Measurements from ENCODE around the gene RASAL2.
"Not testable (repeated sequence)": the region's sequence is repeated elsewhere in the genome, so short reads cannot be mapped to it uniquely, and the experiment has no call there.

The RASAL2 gene

DNA sequence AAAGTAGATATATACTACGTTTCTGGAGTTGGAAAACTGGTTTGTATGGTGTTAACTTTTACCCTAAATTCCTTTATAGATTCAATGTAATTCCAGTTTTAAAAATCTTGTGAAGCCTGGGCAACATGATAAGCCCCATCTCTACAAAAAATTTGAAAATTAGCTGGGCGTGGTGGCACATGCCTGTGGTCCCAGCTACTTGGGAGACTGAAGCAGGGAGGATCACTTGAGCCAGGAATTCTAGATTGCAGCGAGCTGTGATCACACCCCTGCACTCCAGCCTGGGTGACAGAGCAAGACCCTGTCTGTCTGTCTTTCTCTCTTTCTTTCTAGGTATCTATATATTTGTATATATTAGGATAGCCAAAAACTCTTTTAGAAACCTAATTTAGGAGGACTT is 260.9 kb downstream of the RASAL2 start:
- no peak for DNase-seq

DNA sequence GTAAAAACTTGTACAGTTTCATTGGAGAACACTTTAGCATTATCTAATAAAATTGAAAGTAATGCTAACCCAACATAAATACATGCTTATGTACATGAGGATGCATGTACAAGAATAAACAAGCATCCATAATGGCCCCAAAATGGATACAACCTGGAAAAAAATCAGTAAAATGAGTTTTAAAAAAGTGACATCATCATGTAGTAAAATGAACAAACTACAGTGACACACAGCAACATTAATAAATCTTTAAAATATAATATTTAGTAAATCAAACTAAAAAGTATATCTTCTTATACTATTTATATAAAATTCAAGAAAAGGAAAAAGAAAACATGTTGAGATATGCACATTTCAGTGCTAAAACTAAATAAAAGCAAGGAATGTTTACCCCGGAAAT is 262.4 kb downstream of the RASAL2 start:
- no peak for DNase-seq

DNA sequence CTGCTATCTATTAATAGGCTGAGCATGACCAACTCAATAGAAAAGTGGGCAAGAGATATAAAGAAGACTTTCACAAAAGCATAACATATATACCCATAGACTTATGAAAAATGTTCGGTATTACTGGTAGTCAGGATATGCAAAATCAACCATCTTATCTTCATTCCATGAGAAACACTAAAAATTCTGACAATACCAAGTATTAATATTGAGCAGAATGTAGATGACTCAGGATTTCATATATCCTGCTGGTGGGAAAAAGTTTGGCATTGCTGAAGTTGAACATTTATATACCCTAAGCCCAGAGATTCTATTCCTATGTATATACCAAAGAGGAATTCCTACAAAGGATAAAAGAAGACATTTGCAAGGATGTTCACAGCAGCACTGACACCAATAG is 264.6 kb downstream of the RASAL2 start:
- no peak for DNase-seq

DNA sequence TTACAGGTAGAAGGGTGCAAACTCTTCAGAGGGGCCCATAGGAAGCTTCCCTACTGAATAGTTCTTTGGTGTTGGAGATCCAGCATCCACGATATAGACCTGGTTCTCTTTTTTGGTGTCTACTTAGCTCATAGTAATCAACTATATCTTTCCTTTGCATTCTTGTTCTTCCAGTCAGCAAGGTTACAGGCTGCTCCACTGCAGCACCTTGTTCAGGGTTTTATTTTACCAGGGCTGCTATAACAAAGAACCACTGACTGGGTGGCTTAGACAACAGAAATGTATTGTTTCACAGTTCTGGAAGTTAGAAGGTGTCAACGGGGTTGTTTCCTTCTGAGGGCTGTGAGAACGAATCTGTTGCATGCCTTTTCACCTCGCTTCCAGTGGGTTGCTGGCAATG is 266.5 kb downstream of the RASAL2 start:
- no peak for DNase-seq

DNA sequence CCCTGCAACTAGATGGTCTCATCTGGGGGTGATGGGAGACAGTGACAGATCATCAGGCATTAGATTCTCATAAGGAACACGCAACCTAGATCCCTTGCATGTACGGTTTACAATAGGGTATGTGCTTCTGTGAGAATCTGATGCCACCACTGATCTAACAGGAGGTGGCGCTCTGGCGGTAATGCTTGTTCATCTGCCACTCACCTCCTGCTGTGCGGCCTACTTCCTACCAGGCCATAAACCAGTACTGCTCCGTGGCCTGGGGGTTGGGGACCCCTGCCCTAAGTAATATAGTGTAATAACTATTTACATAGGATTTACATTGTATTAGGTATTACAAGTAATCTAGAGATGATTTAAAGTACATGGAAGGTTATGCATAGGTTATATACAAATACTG is 267.9 kb downstream of the RASAL2 start:
- DNase-seq: no peak

DNA sequence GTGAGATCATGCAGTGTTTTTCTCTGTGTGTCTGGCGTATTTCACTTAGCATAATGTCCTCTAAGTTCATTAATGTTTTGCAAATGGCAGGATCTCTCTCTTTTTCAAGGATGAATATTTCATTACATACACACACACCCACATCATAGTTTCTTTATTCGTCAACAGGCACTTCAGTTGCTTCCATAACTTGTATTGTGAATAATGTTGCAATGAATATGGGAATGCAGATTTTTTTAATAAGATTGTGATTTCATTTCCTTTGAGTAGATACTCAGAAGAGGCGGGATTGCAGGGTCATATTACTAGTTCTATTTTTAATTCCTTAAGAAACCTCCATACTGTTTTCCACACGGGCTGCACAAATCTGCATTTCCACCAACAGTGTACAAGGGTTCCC is 268.8 kb downstream of the RASAL2 start:
- DNase-seq: no peak

DNA sequence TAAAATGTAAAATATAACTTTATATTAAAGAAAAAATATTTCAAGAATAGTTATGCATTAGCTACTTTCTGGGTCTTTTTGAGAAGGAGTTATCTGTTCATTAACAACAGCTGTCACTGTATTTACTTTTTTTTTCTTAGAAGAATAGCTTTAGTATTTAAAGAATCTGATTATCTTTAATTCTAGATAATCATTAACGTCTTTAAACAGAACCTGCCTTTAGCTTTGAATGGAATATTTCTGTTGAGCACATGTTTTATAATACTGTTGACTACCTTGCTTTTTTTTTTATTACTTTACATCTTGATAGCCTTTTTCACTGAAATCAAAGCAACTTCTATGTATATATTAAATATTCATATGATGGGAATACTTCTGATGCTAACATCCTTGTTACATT is 270.9 kb downstream of the RASAL2 start:
- no peak for DNase-seq

DNA sequence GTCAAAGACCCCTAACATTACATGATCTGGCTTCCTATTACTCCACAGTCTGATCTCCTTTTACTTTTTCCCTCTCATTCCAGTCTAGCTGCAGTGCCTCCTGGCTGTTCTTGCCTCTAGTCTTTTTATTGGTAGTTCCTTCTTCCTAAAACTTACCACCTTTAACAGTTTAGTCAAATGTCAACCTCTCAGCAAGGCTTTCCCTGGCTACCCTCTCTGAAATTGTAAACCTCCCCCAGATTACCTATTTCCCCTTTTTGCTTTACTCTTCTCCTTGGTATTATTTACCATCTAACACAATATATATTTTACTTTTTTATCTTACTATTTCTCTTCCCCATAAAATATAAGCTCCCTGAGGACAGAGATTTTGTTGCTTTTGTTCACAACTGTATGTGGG is 273.2 kb downstream of the RASAL2 start:
- DNase-seq: no peak

DNA sequence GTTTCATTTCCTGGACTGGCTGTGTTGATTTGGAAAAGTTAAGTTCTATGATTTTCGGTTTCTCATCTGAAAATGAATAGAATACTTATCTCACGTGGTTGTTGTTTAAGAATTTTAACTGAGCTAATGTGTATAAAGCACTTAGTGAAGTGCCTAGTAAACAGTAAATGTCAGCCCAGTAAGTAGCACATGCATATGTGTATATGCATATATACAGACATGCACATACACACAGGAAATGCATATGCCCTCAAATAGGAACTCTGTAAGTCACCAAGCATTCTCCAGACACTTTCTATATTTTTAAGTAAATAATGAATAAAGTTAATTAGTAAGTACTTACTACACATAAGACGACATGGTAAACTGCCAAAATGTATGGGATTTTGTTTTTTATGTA is 274.3 kb downstream of the RASAL2 start:
- no peak for DNase-seq

DNA sequence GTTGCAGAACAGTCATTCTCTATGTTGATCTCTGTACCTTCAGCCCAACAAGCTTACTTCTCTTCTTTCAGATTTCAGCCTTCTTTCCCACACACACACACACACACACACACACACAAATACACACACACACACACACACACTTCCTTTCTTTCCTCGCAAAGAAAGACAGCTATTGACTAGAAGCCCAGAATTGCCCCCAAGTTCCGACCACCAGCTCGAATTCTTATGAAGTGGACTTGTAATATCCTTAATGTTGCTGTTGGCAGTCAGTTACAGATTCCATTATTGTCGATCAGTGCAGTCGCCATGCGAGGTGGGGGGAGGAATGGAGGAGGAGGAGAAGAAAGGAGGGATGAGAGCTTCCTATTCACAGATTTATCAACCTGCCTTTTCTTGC is 277.3 kb downstream of the RASAL2 start:
- no peak for DNase-seq

DNA sequence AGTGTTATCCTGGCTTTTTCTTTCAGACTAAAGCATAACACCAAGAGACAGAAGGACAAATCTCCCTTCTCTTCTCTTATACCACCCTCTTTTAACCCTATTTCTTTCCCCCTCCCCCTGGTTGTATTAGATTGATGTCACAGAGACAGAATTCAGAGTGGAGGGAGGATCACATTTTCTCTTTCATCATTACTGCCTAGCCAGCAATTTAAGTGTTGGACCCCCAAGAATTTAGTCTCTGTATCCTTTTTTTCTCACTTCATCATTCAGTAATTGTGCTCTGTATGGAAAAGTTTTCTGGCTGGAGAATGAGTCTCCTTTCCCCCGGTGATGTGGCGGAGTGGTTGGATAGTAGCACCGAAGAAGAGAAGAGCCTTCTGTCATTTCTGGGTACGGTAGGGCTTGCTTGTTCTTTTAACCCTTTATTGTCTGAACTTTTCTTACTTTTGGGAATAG is 278.1 kb downstream of the RASAL2 start:
- DNase-seq: no peak

DNA sequence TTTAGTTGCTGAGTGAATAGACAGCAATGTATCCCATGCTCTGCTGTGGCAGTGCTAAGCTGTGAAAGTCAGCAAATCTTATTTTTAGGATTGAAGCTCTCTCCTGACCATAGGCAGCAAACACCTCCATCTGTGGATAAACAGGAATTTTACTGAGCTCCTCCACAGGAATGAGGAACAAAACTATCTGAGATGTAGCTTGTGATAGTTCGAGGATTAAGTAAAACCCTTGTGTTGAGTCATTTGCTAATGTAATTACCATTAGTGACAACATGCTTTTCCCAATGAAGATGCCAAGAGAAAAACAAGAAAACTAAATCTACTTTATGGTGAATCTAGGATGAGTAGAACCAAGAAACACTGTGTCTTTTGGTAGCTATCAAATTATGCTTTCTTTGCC is 280.1 kb downstream of the RASAL2 start:
- no peak for DNase-seq

DNA sequence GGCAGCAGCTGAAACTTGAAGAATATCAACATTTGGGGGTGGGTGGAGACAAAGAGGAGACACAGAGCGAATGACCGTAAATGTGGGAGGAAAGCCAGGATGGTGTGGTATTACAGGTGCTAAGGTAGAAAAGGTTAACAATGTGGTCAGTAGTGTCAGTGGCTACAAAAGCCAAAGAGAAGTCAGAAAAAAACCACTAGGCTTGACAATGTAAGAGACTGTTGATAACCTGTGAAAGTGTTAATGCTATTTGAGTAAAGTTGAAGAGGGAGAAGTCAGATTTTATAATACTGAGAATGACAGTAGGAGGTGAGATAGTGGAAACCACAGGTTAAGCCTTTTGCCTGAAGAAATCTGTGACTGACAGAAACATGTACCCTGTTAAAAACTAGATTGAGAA is 282.1 kb downstream of the RASAL2 start:
- DNase-seq: no peak

DNA sequence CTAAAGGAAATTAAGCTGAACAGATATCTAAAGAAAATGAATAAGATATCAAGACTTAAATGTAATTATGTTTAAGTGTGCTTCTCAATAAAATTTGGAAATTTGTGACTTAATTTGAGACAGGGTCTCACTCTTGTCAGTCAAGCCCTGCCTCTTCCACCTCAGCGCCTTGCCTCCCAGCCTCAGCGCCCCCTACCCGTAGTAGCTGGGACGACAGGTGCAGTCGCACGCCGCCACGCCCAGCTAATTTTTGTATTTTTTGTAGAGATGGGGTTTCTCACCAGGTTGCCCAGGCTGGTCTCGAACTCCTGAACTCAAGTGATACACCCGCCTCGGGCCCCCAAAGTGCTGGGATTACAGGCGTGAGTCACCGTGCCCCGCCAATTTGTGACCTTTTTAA is 285.9 kb downstream of the RASAL2 start:
- DNase-seq: no peak

DNA sequence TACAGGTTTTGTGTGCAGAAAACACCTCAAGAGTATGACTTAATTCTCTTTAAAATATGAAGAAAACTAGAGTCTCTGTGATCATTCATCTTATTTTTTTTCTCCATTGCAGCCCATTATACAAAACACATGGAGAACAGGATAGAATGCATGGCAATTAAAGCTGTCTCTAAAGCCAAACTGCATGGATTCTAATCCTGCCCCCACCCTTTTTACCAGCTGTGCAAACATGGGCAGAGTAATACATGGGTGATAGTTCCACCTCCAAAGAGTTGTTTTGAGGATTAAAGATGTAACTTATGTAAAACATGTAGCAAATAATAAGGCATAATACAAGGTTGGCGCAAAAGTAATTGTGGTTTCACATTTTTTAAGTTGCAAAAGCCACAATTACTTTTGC is 288.5 kb downstream of the RASAL2 start:
- no peak for DNase-seq

DNA sequence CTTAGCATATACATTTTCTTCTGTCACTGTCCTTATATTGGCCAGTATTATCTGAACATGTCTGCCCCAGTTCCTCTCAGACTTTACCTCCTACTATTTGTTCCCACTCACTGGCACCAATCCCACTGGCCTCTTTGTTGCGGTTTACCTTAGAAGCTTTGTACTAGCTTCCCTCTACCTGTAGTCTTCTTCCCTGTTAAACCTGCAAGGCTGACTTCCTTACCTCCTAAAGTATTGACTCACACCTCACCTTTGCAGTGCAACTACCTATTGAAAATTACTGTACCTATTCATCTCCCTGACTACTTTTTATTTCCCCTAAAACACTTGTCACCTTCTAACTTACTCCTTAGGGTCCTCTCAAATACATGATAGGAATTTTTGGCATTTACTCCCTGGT is 291.8 kb downstream of the RASAL2 start:
- DNase-seq: no peak

DNA sequence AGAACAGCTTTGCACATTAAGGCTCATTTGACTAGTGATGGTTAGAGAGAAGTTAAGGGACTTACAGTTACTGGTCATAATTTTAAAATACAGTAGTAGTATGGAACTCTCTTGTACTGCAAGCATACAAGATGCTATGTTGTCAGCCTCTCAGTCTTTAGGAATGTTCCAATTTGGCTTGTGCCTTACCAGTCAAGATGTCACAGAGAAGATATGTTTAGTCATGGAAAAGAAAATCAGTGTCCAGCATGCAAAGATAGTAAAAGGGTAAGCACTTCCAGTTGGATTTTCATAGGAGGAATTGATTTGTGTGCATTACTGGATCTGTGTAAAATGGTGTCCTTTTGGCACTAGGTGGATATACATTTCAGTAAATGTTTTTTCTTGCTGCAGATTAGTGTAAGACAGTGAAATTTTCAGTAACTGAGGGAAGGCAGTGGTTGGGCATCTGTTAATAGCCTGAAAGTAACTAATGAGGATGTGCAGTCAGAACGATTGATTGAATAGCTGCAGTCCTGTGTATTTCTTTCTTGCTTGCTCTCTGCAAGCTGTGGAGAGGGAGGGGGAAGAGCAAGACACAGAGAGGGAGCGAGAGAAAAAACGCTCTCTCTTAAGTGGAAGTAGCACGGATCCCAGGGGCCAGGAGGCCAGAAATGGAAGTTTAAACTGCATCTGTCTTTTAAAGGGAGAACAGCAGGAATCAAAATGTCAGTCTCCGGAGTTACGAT is 294.7 kb downstream of the RASAL2 start:
- DNase-seq: no peak

DNA sequence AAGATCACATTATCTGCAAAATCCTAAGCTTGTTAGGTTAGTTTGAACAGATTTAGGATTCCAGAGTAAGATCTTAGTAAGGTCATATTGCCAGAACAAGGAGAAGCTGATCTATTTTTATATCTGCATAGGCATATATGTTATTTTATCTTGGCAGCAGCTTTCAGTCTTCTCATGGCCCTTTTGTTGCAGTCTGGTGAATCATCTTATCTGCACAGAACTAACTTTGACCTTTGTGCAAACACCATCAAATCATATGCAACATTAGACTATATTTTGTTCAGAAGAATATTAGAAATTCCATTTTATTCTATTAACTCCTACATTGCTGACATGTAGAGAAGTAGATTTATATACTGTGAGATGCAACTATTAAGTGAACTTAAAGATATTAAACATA is 295.5 kb downstream of the RASAL2 start:
- DNase-seq: no peak

DNA sequence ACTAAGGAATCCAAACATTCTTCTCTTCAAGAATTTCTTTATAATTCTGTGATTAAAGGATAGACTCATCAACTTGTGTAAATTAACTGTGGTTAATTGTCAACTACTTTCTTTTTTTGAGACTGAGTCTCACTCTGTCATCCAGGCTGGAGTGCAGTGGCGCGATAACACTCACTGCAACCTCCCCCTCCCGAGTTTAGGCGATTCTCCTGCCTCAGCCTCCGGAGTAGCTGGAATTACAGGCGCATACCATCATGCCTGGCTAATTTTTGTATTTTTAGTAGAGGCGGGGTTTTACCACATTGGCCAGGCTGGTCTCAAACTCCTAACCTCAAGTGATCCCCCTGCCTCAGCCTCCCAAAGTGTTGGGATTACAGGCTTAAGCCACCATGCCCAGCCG is 296.4 kb downstream of the RASAL2 start:
- not testable (repeated sequence) for DNase-seq

DNA sequence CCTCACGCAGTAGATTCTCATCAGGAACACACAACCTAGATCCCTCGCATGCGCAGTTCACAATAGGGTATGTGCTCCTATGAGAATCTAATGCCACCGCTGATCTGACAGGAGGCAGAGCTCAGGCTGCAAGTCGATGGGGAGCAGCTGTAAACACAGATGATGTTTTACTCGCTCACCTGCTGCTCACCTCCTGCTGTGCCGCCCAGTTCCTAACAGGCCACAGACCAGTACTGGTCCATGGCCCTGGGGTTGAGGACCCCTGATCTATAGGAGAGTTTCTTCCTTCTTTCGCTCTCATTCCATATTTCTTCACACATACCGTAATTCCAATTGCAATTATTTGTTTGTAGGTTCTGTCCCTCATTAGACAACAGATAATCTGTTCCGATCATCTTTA is 299.5 kb downstream of the RASAL2 start:
- DNase-seq: no peak

DNA sequence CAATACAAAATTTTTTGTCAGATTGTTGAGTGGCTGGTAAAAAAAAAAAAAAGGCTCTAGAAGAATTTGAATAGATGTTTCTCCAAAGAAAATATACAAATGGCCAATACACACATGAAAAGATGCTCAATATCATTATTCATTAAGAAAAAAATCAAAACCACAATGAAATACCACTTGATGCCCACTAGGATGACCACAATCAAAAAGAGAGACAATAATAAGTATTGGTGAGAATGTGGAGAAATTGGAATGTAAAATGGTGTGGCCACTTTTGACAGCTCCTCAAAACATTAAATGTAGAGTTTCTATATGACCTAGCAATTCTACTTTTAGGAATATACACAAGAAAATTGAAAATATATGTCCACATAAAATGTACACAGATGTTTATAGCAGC is 302.9 kb downstream of the RASAL2 start:
- no peak for DNase-seq

DNA sequence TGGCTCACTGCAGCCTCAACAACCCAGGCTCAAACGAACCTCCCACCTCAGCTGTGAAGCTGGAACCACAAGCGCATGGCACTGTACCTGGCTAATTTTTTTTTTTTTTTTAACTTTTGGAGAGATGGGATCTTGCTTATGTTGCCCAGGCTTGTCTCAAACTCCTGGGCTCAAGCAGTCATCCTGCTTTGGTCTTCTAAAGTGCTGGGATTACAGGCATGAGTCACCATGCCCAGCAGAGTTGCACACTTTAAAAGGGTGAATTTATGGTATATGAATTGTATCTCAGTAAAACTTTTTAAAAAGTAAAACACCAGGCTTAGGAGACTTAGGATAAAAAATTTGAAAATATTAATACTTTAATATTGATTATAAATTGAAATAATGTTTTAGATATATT is 303.8 kb downstream of the RASAL2 start:
- DNase-seq: no peak

DNA sequence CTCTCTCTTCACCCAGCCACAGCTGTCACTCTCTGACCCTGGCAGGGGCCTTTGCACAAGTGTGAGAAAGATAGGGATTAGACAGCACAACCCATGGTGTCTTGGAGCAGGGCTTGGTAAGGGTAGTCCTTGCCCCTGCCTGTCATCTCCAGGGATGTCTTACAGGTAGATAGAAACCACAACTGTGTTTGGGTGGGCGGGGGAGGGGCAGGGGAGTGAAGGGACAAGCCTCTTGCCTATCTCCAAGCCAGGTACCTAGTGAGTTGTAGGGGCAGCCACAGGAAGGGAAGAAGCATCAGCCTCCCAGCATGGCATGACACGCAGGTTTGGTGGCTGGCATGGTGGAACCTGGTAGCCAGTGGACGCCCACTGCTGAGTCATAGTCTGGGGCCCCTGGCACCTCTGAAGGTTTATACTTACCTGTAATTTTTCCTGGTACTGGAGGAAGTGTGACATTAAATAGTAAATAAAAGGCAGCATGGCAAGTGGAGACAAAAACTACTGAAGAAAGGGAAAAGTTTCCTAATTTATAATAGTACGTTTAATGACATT is 305.3 kb downstream of the RASAL2 start:
- DNase-seq: no peak

DNA sequence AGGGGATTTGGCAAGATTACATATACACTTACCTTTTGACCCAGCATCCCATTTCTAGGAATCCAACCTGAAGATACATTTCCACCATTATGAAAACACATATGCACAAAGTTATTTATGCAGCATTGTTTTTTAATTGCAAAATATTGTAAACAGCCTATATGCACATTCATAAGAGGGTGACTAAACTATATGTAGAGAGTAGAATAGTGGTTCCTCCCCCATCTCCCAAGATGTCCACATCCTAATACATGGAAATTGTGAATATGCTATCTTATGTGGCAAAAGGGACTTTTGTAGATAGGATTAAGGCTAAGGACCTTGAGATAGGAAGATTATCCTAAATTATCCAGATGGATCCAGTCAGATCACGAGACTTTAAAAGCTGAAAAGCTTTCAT is 311.2 kb downstream of the RASAL2 start:
- no peak for DNase-seq

DNA sequence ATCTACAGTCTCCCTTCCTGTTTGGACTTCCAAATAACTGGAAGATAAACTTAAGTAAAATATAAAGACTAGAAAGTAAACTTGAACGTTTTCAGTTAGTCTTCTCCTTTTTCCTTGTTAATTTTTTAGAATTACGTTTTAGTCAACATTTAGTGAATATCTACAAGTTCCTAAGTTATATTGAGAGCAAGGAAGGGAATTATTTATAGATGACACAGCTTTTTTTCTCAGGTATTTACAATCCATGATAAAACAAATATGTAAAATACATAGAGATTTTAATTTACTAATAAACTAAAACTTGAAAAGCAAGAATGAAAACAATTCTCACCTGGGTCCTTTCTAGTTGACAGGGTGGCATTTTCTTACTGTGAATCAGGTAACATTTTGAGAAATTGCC is 313.3 kb downstream of the RASAL2 start:
- DNase-seq: no peak

Data from DMS79 treated with DMSO at 0.1 percent for 48 hours (cell line).